Measurements from ENCODE around the gene SIRT2.

DNA sequence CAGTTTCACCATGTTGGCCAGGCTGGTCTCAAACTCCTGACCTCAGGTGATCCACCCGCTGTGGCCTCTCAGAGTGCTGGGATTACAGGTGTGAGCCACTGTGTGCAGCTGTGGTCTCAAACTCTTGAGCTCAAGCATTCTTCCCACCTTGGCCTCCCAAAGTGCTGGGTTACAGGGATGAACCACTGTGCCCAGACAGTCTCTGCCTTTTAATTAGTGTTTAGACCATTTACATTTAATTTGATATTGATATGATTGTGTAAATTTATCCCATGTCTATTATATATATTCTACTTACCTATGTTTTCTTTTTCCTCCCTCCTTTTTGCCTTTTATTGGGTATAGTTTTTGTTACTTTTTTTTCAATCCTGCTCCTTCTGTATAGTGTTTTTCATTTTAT lies 2.3 kb upstream of the SIRT2 start:
- no peak for TF ChIP-seq GATA2 (IDR thresholded peaks at IDR 0.05; ENCODE audit: low read depth, low read length)
- TF ChIP-seq GATA3 (IDR thresholded peaks at IDR 0.05; ENCODE audit: low read depth, low read length) = no peak
